HL-60 (cell line): Measurements from ENCODE around the gene SLC9C1.

Experiments
- GABPA ChIP-seq: IDR thresholded peaks from 2 replicates; pipeline ENCODE4 v1.6.1; 2012; ENCODE audit warnings: low read depth
- POLR2AphosphoS5 ChIP-seq: IDR thresholded peaks from 2 replicates; pipeline ENCODE4 v1.6.1; 2012; ENCODE audit warnings: low read depth
- SPI1 ChIP-seq: IDR thresholded peaks from 2 replicates; pipeline ENCODE4 v1.6.1; 2012; ENCODE audit warnings: low read depth, mild to moderate bottlenecking, borderline replicate concordance
- TF ChIP-seq, protein P1 (sequence below): IDR thresholded peaks from one replicate; pipeline ENCODE4 v1.5.1; 2011; ENCODE audit warnings: low read length, control low read depth, inconsistent platforms; ENCODE audit not compliant: insufficient read depth
- TF ChIP-seq, protein P2 (sequence below): IDR thresholded peaks from 2 replicates; pipeline ENCODE4 v1.6.1; 2012; ENCODE audit warnings: low read depth; ENCODE audit not compliant: insufficient replicate concordance

DNA sequence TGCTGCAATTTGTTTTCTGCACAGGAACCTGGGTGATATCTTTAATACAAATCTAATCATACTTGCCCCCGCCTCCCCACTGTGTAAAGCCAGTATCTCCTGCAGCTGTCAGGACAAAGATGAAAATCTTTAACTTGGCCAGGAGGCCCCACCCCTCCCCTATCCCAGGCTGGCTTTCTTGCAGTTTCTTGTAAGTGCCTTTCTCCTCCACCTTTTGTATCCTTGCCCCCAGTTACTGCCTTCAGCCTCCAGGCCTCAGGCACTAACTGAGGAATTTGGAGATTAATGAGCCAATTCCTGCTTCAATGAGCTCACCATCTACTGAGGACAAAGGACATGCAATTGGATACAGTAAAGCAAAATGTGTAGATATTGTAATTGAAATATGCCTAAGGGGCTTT is 167.5 kb downstream of the SLC9C1 start:
- TF ChIP-seq, protein P1, sequence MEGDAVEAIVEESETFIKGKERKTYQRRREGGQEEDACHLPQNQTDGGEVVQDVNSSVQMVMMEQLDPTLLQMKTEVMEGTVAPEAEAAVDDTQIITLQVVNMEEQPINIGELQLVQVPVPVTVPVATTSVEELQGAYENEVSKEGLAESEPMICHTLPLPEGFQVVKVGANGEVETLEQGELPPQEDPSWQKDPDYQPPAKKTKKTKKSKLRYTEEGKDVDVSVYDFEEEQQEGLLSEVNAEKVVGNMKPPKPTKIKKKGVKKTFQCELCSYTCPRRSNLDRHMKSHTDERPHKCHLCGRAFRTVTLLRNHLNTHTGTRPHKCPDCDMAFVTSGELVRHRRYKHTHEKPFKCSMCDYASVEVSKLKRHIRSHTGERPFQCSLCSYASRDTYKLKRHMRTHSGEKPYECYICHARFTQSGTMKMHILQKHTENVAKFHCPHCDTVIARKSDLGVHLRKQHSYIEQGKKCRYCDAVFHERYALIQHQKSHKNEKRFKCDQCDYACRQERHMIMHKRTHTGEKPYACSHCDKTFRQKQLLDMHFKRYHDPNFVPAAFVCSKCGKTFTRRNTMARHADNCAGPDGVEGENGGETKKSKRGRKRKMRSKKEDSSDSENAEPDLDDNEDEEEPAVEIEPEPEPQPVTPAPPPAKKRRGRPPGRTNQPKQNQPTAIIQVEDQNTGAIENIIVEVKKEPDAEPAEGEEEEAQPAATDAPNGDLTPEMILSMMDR, result no peak
- TF ChIP-seq POLR2AphosphoS5 (no peak), GABPA (no peak), SPI1 (no peak)
- TF ChIP-seq, protein P2, sequence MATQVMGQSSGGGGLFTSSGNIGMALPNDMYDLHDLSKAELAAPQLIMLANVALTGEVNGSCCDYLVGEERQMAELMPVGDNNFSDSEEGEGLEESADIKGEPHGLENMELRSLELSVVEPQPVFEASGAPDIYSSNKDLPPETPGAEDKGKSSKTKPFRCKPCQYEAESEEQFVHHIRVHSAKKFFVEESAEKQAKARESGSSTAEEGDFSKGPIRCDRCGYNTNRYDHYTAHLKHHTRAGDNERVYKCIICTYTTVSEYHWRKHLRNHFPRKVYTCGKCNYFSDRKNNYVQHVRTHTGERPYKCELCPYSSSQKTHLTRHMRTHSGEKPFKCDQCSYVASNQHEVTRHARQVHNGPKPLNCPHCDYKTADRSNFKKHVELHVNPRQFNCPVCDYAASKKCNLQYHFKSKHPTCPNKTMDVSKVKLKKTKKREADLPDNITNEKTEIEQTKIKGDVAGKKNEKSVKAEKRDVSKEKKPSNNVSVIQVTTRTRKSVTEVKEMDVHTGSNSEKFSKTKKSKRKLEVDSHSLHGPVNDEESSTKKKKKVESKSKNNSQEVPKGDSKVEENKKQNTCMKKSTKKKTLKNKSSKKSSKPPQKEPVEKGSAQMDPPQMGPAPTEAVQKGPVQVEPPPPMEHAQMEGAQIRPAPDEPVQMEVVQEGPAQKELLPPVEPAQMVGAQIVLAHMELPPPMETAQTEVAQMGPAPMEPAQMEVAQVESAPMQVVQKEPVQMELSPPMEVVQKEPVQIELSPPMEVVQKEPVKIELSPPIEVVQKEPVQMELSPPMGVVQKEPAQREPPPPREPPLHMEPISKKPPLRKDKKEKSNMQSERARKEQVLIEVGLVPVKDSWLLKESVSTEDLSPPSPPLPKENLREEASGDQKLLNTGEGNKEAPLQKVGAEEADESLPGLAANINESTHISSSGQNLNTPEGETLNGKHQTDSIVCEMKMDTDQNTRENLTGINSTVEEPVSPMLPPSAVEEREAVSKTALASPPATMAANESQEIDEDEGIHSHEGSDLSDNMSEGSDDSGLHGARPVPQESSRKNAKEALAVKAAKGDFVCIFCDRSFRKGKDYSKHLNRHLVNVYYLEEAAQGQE, result no peak
